HUES6 (cell line): ENCODE measurements around the gene CACNA2D2.
A peak's percentile ranks its signal among the peaks of the same experiment; 100 is the strongest.

Source experiments
- H3K27ac ChIP-seq: 2 replicates; pipeline ENCODE4 v1.7.0; 2013; ENCODE audit warnings: low read depth, mild to moderate bottlenecking, low read length, inconsistent platforms
- H3K27me3 ChIP-seq: 2 replicates; pipeline ENCODE4 v1.6.1; 2013; ENCODE audit warnings: low read length; ENCODE audit not compliant: control insufficient read depth, insufficient read depth
- H3K36me3 ChIP-seq: 2 replicates; pipeline ENCODE4 v1.6.1; 2013; ENCODE audit warnings: low read length; ENCODE audit not compliant: control insufficient read depth, insufficient read depth
- H3K4me1 ChIP-seq: 2 replicates; pipeline ENCODE4 v1.6.1; 2013; ENCODE audit warnings: low read length; ENCODE audit not compliant: control insufficient read depth, insufficient read depth
- H3K4me3 ChIP-seq: 2 replicates; pipeline ENCODE4 v1.5.1; 2013; ENCODE audit warnings: low read depth, low read length
- H3K9ac ChIP-seq: one replicate; pipeline ENCODE4 v1.6.1; 2013; ENCODE audit warnings: mild to moderate bottlenecking, low read length
- H3K9me3 ChIP-seq: 2 replicates; pipeline ENCODE4 v1.6.1; 2013; ENCODE audit warnings: low read depth, low read length; ENCODE audit not compliant: control insufficient read depth, insufficient read depth

The CACNA2D2 gene

DNA sequence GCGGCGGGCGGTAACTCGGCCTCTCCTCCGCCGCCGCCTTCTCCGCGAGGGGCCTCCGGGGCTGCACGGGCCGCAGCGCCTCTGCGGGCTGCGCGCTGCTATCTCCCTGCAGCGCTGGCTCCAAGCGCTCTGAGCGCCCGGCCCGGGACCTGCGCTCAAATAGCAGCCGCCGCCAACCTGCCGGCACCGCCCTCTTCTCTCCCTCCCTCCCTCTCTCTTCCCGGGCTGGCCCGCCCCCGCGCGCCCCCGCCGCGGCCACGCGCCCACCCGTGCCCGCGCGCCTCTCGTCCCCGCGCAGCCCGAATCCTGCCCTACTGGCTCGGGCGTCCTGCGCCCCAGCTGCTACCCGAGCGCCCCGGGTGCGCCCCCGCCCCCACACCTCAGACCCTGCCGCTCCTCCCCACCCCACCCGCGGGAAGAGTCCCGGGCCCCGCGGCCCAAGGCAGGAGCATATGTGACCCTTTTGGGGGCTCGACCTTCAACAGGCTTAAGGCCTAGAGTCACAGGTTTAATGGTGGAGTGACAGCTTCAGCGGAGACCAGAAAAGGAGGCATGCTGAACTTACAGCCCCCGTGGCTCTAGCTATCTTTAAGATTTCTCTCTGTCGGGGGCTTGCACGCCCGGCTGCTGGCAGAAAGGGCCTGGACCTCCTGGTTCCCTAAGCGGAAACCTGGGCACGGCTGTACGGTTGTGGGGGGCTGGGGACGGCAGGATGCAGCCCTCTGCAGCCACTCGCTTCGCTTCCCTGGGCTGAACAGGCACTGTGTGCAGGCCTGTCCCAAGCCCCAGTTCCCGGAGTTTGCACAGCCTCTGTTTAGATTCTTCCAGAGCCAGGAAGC lies at the start of gene CACNA2D2:
TSS of gene CACNA2D2 (minus strand) at position 131 of the 839 bp plus-strand sequence. CDS start 211 bp downstream, outside the sequence.
- Histone ChIP-seq H3K9me3 (no peaks in the 10 kb centered on the region), H3K4me3 (peak within 1 kb of the TSS; percentile 62), H3K27ac (no peak within 1 kb of the TSS), H3K36me3 (no peaks in the 10 kb centered on the region), H3K4me1 (peaks cover 15% of the 10 kb centered on the region), H3K9ac (peak within 1 kb of the TSS; percentile 53), H3K27me3 (peaks cover 53% of the 10 kb centered on the region)

DNA sequence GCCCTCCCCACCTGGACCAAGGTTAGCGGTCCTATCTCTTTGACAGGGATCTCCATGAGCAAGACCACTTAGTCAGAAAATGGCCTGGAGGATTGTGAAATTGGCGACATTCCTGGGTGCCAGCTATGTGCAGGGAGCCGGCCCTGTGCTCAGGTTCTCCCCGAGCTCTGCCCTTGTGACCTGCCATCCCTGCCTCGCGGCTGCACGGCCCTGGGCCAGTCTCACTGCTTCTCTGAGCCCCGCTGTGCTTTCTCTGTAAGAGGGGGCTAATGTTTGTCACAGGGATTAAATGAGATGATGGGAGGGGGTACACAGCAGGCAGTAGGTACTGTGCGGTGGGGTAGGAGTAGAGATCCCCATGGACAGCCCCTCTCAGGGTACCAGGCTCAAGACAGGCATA lies 49.2 kb upstream of the CACNA2D2 start:
- Histone ChIP-seq H3K4me1 (peaks cover 16% of the 10 kb centered on the region; the same call in 1 of the 2 replicates), H3K27ac (no peak overlapping the region), H3K9ac (no peak overlapping the region), H3K27me3 (peaks cover 3% of the 10 kb centered on the region; the same call in 1 of the 2 replicates), H3K4me3 (no peak overlapping the region), H3K9me3 (no peaks in the 10 kb centered on the region), H3K36me3 (no peaks in the 10 kb centered on the region)

DNA sequence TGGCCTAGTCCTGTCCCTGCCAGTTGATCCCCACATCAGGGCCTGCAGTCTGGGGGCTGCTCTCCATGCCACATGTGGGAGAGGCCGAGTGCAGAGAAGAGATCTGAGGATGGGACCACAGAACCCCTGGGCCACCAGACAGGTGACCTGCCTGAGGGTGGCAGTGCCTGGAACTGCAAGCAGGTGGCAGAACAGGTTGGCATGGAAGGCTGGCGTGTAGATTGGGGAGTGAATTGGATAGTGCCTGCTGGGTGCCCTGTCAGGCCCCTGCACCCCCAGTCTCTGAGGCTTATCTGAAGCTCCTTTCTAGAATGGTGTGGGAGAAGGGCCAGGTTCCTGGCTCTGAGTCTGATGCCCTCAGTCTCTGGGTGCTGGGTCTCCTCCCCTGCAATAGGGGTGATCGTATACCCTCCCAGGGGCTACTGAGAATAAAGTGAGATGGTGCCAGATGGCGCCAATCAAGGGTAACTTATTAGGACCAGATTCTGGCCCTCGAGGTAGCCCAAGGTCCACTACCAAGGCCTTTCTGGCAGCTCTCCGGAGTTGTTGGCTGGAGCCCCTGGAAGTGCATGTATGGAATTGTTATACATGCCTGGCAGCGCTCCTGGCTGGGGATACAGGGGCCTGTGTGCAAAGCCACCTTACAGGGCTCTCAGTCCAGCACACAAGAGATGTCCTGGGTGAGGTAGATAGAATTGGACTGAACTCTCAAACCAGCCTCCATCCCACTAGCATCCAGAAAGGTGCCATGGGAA lies 48.4 kb upstream of the CACNA2D2 start:
- H3K27me3 ChIP-seq, result peaks cover 3% of the 10 kb centered on the region; the same call in 1 of the 2 replicates
- peaks cover 16% of the 10 kb centered on the region; the same call in 1 of the 2 replicates for H3K4me1 ChIP-seq
- no peaks in the 10 kb centered on the region for H3K9me3 ChIP-seq
- no peak overlapping the region for H3K4me3 ChIP-seq
- H3K27ac ChIP-seq, result no peak overlapping the region
- no peak overlapping the region for H3K9ac ChIP-seq
- no peaks in the 10 kb centered on the region for H3K36me3 ChIP-seq

DNA sequence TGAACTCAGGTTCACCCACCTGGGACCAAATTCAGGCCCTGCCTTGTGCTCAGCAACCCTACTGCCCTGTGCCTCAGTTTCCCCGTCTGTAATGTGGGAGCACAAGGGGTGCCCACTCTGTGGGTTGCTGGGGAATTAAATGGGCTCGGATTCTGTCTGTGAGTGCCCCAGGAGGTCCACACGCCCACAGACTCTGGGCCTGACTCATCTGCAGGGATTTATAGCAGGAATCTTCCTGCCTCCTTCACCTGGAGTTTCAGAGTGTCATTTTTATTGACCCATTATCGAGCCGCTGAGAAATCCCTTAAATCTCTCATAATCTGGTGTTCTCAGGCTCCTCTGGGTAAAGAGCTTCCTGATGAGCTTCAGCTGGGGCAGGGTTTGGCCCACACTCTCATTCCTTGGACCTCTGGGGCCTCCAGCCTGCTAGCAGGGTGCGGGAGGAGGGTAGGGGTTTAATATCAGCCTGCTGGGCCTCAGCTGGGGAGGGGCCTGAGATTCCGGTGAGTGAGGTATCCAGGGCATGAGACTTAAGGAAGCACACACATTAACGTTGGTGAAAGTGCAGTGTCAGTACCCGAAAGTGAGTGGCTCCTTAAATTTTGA lies 47.7 kb upstream of the CACNA2D2 start:
- Histone ChIP-seq H3K27ac (no peak overlapping the region), H3K27me3 (peaks cover 3% of the 10 kb centered on the region; the same call in 1 of the 2 replicates), H3K9ac (no peak overlapping the region), H3K4me1 (peaks cover 16% of the 10 kb centered on the region; the same call in 1 of the 2 replicates), H3K36me3 (no peaks in the 10 kb centered on the region), H3K4me3 (no peak overlapping the region), H3K9me3 (no peaks in the 10 kb centered on the region)

DNA sequence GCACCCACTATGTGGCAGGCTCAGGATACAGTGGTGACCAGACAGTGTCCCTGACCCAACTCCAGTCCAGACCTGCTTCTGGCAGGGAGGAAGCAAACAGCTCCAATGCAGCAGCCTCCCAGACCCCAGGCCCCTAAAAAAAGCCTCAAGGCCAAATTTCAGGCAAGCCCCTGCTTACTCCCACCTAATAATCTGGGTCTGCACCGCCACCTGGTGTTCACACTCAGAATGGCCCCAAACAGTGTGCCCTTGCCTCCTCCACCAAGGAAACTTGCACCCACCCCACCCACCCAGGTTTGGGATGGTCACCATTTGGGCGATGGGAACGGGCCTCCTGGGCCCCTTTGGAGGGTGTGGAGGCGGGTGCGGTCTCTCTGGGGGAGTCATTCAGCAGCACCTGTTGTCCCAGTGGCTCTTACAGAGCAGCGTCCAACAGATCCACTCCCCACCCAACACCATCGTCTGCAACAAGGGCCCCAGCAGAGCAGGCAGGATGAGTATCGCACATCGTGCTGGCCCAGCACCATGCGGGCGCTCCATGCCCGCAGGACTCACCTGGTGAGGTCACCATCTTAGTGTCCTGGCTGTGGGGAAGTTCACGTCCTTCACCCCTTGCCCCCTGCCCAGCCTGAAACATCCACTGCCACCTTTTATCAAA lies 46.8 kb upstream of the CACNA2D2 start:
- H3K4me3 ChIP-seq, result no peak overlapping the region

DNA sequence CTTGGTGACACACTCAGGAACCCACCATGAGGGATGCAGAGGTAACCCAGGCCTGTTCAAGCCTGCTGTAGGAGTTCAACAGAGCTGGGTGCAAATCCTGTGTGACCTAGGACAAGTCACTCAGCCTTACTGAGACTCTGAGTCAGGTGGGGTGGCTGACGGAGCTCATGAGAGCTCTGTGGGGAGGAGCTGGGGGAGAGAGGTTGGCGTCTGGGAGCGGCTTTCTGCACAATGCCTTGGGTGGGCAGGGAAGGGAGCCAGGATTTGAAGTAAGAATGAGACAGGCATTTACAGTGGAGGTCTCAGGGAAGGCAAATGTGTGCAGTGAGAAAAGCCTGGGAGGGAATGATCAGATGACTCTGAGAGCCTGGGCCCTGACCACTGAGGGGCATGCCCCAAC lies 45.8 kb upstream of the CACNA2D2 start:
- Histone ChIP-seq H3K9me3 (no peaks in the 10 kb centered on the region), H3K4me1 (peaks cover 16% of the 10 kb centered on the region), H3K36me3 (no peaks in the 10 kb centered on the region), H3K27ac (no peak overlapping the region), H3K4me3 (no peak overlapping the region), H3K27me3 (peaks cover 3% of the 10 kb centered on the region; the same call in 1 of the 2 replicates), H3K9ac (no peak overlapping the region)

More for the DNA sequence above, 46.8 kb upstream of the CACNA2D2 start:
- Histone ChIP-seq H3K9me3 (no peaks in the 10 kb centered on the region), H3K27ac (no peak overlapping the region), H3K9ac (no peak overlapping the region), H3K4me1 (peaks cover 18% of the 10 kb centered on the region), H3K36me3 (no peaks in the 10 kb centered on the region), H3K27me3 (peaks cover 3% of the 10 kb centered on the region; the same call in 1 of the 2 replicates)

DNA sequence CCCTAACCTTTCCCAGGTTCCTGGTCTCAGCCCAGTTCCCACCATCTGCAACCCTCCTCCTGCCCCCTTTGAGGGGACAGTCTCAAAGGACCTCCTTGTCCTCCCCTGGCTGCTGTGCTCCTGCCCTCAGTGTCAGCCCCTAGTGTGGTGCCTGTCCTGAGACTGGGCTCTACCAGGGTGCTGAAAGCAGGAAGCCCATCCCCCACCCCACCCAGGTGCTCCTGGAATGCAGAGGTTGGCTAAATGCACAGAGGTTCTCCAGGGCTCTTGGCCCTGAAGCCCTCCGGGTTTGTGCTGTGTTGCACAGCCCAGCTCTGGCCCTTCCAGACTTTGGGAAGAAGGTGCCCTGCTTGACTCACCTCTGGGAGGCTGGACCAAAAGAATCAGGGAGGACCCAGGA lies 42.3 kb upstream of the CACNA2D2 start:
- Histone ChIP-seq H3K27me3 (no peaks in the 10 kb centered on the region), H3K4me3 (no peak overlapping the region), H3K27ac (no peak overlapping the region), H3K9me3 (no peaks in the 10 kb centered on the region), H3K9ac (no peak overlapping the region), H3K36me3 (no peaks in the 10 kb centered on the region), H3K4me1 (peaks cover 16% of the 10 kb centered on the region)

DNA sequence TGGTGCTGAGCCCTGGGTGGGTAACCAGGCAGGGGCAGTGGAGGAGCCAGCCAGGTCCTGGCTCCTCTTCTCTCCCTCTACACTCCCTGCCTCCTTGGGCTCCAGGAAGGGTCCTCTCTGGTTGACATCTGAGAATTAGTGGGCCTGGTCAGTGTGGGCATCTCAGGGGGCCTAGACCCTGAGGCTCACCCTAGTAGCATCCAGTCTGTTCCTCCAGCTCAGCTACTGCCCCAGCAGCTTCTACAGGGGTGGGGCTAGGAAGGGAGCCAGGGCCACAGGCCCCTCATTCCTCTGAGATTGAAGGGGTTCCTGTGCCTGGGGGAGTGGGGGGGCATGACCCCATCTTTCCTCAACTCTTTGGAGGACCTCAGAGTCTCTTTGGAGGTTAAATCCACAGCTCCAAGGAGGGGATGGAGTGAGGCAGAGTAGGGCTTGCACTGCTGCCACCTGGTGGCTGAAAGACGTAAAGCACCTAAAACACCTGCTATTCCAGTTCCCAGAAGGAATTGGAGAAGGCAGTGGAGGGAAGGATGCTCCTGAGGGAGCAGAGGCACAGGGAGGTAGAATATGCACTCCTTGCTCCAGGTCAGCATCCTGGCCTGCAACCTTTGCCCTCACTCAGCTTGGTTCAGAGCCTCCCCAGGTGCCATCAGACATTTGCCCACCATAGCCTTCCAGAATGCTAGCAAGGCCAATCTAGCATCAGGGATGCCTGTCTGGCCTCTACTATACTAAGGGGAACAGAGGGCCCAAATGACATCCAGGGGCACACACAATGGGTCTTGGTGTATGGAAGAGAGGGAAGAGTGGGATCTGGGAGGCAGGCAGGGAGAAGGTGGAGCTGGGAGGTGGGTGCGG lies 39.0 kb upstream of the CACNA2D2 start:
- Histone ChIP-seq H3K9ac (no peak overlapping the region), H3K4me3 (no peak overlapping the region), H3K27me3 (0 out of 2 replicates have a peak, but pooled peaks cover 4% of the 10 kb centered on the region), H3K27ac (no peak overlapping the region), H3K4me1 (peaks cover 27% of the 10 kb centered on the region), H3K36me3 (no peaks in the 10 kb centered on the region), H3K9me3 (no peaks in the 10 kb centered on the region)

DNA sequence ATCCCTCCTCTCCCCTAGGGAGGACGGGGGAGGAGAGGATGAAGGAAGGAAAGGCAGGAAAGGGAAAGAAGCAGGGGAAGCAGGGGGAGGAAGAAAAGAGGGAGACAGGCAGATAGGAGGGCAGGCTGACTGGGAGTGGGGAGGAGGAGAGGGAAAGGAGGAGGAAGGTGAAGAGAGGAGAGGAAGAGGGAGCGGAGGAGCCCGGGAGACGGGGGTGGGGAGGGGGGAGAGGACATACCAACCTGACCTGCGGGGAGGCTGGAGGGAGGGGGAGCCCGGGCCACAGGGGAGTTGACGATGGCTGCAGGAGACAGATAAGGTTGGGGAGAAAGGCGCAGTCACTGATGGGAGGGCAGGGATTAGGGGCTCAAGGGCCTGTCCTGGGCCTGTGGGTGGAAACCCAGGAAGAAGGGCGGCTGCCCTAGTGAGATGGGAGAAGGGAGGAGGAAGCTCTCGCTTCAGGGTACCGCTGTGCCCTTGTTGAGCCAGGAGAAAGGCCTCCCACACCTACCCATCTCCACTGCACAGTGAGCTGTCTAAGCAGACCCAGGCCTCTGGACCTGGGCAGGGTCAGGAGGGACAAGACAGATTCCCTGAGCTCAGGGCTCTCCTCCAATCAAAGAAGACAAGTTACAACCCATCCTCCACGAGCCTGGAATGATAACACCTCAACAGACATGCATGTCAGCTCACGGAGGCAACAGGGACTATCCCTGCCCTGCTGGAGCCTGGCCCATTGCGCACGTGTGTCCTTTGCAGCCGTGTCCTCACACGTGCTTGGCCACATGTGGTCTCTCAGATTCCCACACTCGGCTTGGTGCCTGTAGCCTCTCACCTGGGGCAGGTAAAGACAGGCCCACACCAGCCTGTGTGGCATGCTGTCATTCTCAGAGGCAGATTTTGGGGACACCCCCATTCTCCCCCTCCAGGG lies 36.2 kb upstream of the CACNA2D2 start:
- Histone ChIP-seq H3K36me3 (no peaks in the 10 kb centered on the region), H3K4me1 (peaks cover 25% of the 10 kb centered on the region), H3K9me3 (no peaks in the 10 kb centered on the region), H3K27ac (no peak overlapping the region), H3K9ac (no peak overlapping the region), H3K4me3 (no peak overlapping the region), H3K27me3 (0 out of 2 replicates have a peak, but pooled peaks cover 4% of the 10 kb centered on the region)
